H1 (cell line): ENCODE data around the gene THEM5. TPM values are rescaled to one million over a fixed set of nuclear protein-coding genes. Genes with fewer than 3 reads are reported as not detected.

Source experiments
- CTCF ChIA-PET: fragments of 300-600 bp; sonication (Branson Sonifier 250); formaldehyde crosslinking; loops from one replicate; lab custom pipeline; 2021; ENCODE audit not compliant: partially characterized antibody; lab: Charles Lee
- POLR2A ChIA-PET: fragments of 300-600 bp; sonication (Branson Sonifier 250); formaldehyde crosslinking; loops from one replicate; lab custom pipeline; 2021; ENCODE audit warnings: inconsistent platforms; ENCODE audit not compliant: partially characterized antibody; lab: Charles Lee
- DNase-seq, 2 experiments: peaks; one replicate each; pipeline versions ENCODE4 v3.0.0 to v3.0.0-alpha.2; 2010 to 2022; ENCODE audit warnings: low spot score in 2 of 2, low read depth in 1 of 2, mixed read lengths in 1 of 2
- FAIRE-seq: peaks from 2 replicates; lab custom pipeline; 2011; peaks lifted over from hg19 to GRCh38; lab: Jason Lieb, UNC
- H2AFZ ChIP-seq: 2 replicates; pipeline ENCODE4 v1.8.1; 2012; ENCODE audit warnings: low read length, inconsistent platforms
- H2AK5ac ChIP-seq: 2 replicates; pipeline ENCODE4 v1.6.1; 2013; ENCODE audit warnings: low read depth, low read length
- H2BK120ac ChIP-seq: replicated peaks from 2 replicates; pipeline ENCODE3; 2013; ENCODE audit warnings: low read depth, low read length, inconsistent platforms
- H2BK12ac ChIP-seq: 2 replicates; pipeline ENCODE4 v1.6.1; 2013; ENCODE audit warnings: low read depth, low read length
- H2BK15ac ChIP-seq: 2 replicates; pipeline ENCODE4 v1.6.1; 2013; ENCODE audit warnings: low read length
- H2BK20ac ChIP-seq: 2 replicates; pipeline ENCODE4 v1.6.1; 2013; ENCODE audit warnings: low read length
- H2BK5ac ChIP-seq: 2 replicates; pipeline ENCODE4 v1.6.1; 2013; ENCODE audit warnings: low read depth, low read length
- H3K14ac ChIP-seq: 2 replicates; pipeline ENCODE4 v1.6.1; 2013; ENCODE audit warnings: inconsistent platforms; ENCODE audit not compliant: insufficient read length
- H3K18ac ChIP-seq: 2 replicates; pipeline ENCODE4 v1.6.1; 2013; ENCODE audit warnings: low read length; ENCODE audit errors: extremely low read depth
- H3K23ac ChIP-seq: 2 replicates; pipeline ENCODE4 v1.6.1; 2013; ENCODE audit warnings: inconsistent platforms; ENCODE audit not compliant: insufficient read length
- H3K23me2 ChIP-seq: 2 replicates; pipeline ENCODE4 v1.6.1; 2013; ENCODE audit warnings: low read depth, low read length
- H3K27ac ChIP-seq: 2 replicates; pipeline ENCODE4 v1.6.1; 2011; ENCODE audit warnings: low read depth, low read length, inconsistent platforms
- H3K27me3 ChIP-seq, 4 experiments: replicated peaks in 1 of 4; 1 replicate in 1 of 4; 2 replicates in 3 of 4; pipeline versions ENCODE4 v1.6.1 to v1.8.1; 2011 to 2013; ENCODE audit warnings: low read length in 3 of 4, mild to moderate bottlenecking in 3 of 4, inconsistent platforms in 2 of 4, mixed read lengths in 2 of 4, moderate library complexity in 1 of 4; ENCODE audit not compliant: control insufficient read depth in 3 of 4, insufficient read depth in 3 of 4; ENCODE audit errors: extremely low read depth in 1 of 4
- H3K36me3 ChIP-seq, 4 experiments: 2 replicates each; pipeline versions ENCODE4 v1.6.1 to v1.8.1; 2011 to 2013; ENCODE audit warnings: mild to moderate bottlenecking in 4 of 4, low read length in 3 of 4, moderate library complexity in 2 of 4, control low read depth in 1 of 4, inconsistent platforms in 1 of 4; ENCODE audit not compliant: insufficient read depth in 4 of 4, control insufficient read depth in 2 of 4
- H3K4ac ChIP-seq: replicated peaks from 2 replicates; pipeline ENCODE3; 2013; ENCODE audit warnings: low read length, low read depth, mixed read lengths, inconsistent platforms; ENCODE audit not compliant: insufficient read length
- H3K4me1 ChIP-seq, 4 experiments: replicated peaks in 1 of 4; 1 replicate in 1 of 4; 2 replicates in 3 of 4; pipeline versions ENCODE4 v1.6.1 to v1.8.1; 2011 to 2013; ENCODE audit warnings: low read length in 3 of 4, inconsistent platforms in 2 of 4, mixed read lengths in 1 of 4; ENCODE audit not compliant: insufficient read depth in 4 of 4, control insufficient read depth in 3 of 4
- H3K4me2 ChIP-seq, 2 experiments: 2 replicates each; pipeline versions ENCODE4 v1.6.1 to v1.8.1; 2011 to 2013; ENCODE audit warnings: low read depth in 2 of 2, low read length in 2 of 2, control low read depth in 1 of 2, inconsistent platforms in 1 of 2, mild to moderate bottlenecking in 1 of 2; ENCODE audit not compliant: insufficient read depth in 1 of 2
- H3K4me3 ChIP-seq, 4 experiments: fragments of 200-600, 300-600 bp in 1 of 4; sonication (generic), shearing (Covaris generic), sonication (Bioruptor Twin) in 1 of 4; 2 replicates each; pipeline versions ENCODE4 v1.5.1 to v1.8.1; 2011 to 2016; ENCODE audit warnings: low read length in 4 of 4, low read depth in 3 of 4, control low read depth in 2 of 4, inconsistent platforms in 2 of 4, mild to moderate bottlenecking in 2 of 4, mixed read lengths in 1 of 4, moderate library complexity in 1 of 4; ENCODE audit not compliant: insufficient read depth in 2 of 4; ENCODE audit errors: extremely low read depth in 1 of 4
- H3K56ac ChIP-seq: replicated peaks from 2 replicates; pipeline ENCODE3; 2013; ENCODE audit warnings: low read depth, mild to moderate bottlenecking, mixed read lengths, low read length, inconsistent platforms; ENCODE audit not compliant: insufficient read length
- H3K79me1 ChIP-seq: 2 replicates; pipeline ENCODE4 v1.6.1; 2013; ENCODE audit warnings: low read depth, low read length, control low read depth
- H3K79me2 ChIP-seq, 2 experiments: 2 replicates each; pipeline versions ENCODE4 v1.6.1 to v1.8.1; 2012 to 2013; ENCODE audit warnings: low read length in 2 of 2, mild to moderate bottlenecking in 2 of 2, inconsistent platforms in 1 of 2; ENCODE audit not compliant: insufficient read depth in 2 of 2, control insufficient read depth in 1 of 2
- H3K9ac ChIP-seq, 4 experiments: replicated peaks in 1 of 4; 1 replicate in 1 of 4; 2 replicates in 3 of 4; pipeline versions ENCODE4 v1.6.1 to v1.8.1; 2011 to 2013; ENCODE audit warnings: low read depth in 3 of 4, low read length in 3 of 4, control low read depth in 2 of 4, mild to moderate bottlenecking in 2 of 4, moderate library complexity in 2 of 4, inconsistent platforms in 1 of 4; ENCODE audit errors: extremely low read depth in 1 of 4
- H3K9me3 ChIP-seq, 2 experiments: 2 replicates each; pipeline versions ENCODE4 v1.6.1 to v1.8.1; 2012 to 2013; ENCODE audit warnings: mild to moderate bottlenecking in 2 of 2, moderate library complexity in 2 of 2, control low read depth in 1 of 2, inconsistent platforms in 1 of 2, low read depth in 1 of 2, low read length in 1 of 2, mixed read lengths in 1 of 2; ENCODE audit not compliant: insufficient read depth in 2 of 2
- H4K20me1 ChIP-seq, 2 experiments: replicated peaks in 1 of 2; 2 replicates each; pipeline versions ENCODE3 to v1.8.1; 2011 to 2013; ENCODE audit warnings: inconsistent platforms in 2 of 2, low read length in 2 of 2, mild to moderate bottlenecking in 1 of 2; ENCODE audit not compliant: insufficient read depth in 2 of 2, control insufficient read depth in 1 of 2
- H4K5ac ChIP-seq: 2 replicates; pipeline ENCODE4 v1.6.1; 2013; ENCODE audit warnings: low read length, low read depth, mixed read lengths, inconsistent platforms; ENCODE audit not compliant: insufficient read length
- H4K8ac ChIP-seq: 2 replicates; pipeline ENCODE4 v1.8.0; 2013; ENCODE audit warnings: mild to moderate bottlenecking, moderate library complexity, low read length, inconsistent platforms; ENCODE audit not compliant: insufficient read depth; ENCODE audit errors: extremely low read depth
- H4K91ac ChIP-seq: replicated peaks from 2 replicates; pipeline ENCODE3; 2013; ENCODE audit warnings: low read length, mixed read lengths, inconsistent platforms; ENCODE audit not compliant: insufficient read length
- CBX8 ChIP-seq: fragments of 300-800, 300-1000 bp; sonication (generic); IDR thresholded peaks from 2 replicates; pipeline ENCODE4 v1.7.1; 2016; ENCODE audit warnings: low read depth, low read length, borderline replicate concordance
- EP300 ChIP-seq, 2 experiments: IDR thresholded peaks; 1 replicate in 1 of 2; 2 replicates in 1 of 2; pipeline ENCODE4 v1.6.1; 2011 to 2012; ENCODE audit warnings: low read depth in 2 of 2, low read length in 2 of 2, mild to moderate bottlenecking in 2 of 2, borderline replicate concordance in 1 of 2, inconsistent platforms in 1 of 2, moderate library complexity in 1 of 2
- JUN ChIP-seq: IDR thresholded peaks from 2 replicates; pipeline ENCODE4 v1.6.1; 2011; ENCODE audit warnings: low read depth, mild to moderate bottlenecking, improper control_type of control experiment, low read length
- KDM4A ChIP-seq: IDR thresholded peaks from one replicate; pipeline ENCODE4 v1.7.1; 2012; ENCODE audit warnings: low read depth, mild to moderate bottlenecking, moderate library complexity, low read length, inconsistent platforms; ENCODE audit not compliant: severe bottlenecking
- NANOG ChIP-seq: IDR thresholded peaks from 2 replicates; pipeline ENCODE4 v1.6.1; 2011; ENCODE audit warnings: low read length, low read depth, mild to moderate bottlenecking, inconsistent platforms; ENCODE audit not compliant: insufficient read depth, poor library complexity, severe bottlenecking
- POLR2A ChIP-seq, 2 experiments: IDR thresholded peaks; 1 replicate in 1 of 2; 2 replicates in 1 of 2; pipeline ENCODE4 v1.6.1; 2011; ENCODE audit warnings: low read depth in 2 of 2, low read length in 2 of 2, mild to moderate bottlenecking in 2 of 2; ENCODE audit errors: control extremely low read depth in 1 of 2
- POLR2AphosphoS5 ChIP-seq: IDR thresholded peaks from 2 replicates; pipeline ENCODE4 v1.6.1; 2011; ENCODE audit warnings: low read depth, low read length
- RNF2 ChIP-seq: fragments of 200-900, 300-1000 bp; sonication (generic); IDR thresholded peaks from 2 replicates; pipeline ENCODE4 v1.7.1; 2016; ENCODE audit warnings: borderline replicate concordance, low read depth, mild to moderate bottlenecking, antibody characterized with exemption, low read length; ENCODE audit not compliant: poor library complexity, severe bottlenecking; ENCODE audit errors: missing control alignments
- SP2 ChIP-seq: IDR thresholded peaks from 2 replicates; pipeline ENCODE4 v1.6.1; 2012; ENCODE audit warnings: mild to moderate bottlenecking, low read length, inconsistent platforms
- SUZ12 ChIP-seq: fragments of 200-600 bp; sonication (generic); IDR thresholded peaks from 2 replicates; pipeline ENCODE4 v1.6.1; 2012; ENCODE audit warnings: mild to moderate bottlenecking, inconsistent platforms, low read length, moderate library complexity, mixed read lengths
- WGBS, 2 experiments: shearing (Covaris generic) in 1 of 2; methylation state at CpG; one replicate each; pipeline versions ENCODE4 v1.1.6 to v1.1.7; 2013 to 2015; ENCODE audit warnings: low lambda C conversion rate in 2 of 2, mixed read lengths in 2 of 2, inconsistent platforms in 1 of 2, low coverage in 1 of 2, missing lambda C conversion rate in 1 of 2; ENCODE audit not compliant: insufficient replicate concordance in 2 of 2, insufficient coverage in 1 of 2, insufficient read length in 1 of 2; ENCODE audit errors: extremely low coverage in 1 of 2, missing lambda C conversion rate in 1 of 2; 5-methylcytosine and 5-hydroxymethylcytosine counted together
- polyA plus RNA-seq, 7 experiments: library from polyadenylated mRNA; depleted of rRNA in 3 of 7; stranded (reverse) in 5 of 7; unstranded in 2 of 7; fragments of >200 nt in 5 of 7; fragments of 200-250 nt in 2 of 7; gene quantifications; 1 replicate in 5 of 7; 2 replicates in 1 of 7; 4 replicates in 1 of 7; pipeline versions ENCODE4 v1.2.1 to v1.2.3, GENCODE V29; 2011 to 2013; ENCODE audit warnings: missing spikeins in 2 of 7, mixed read lengths in 2 of 7
- total RNA-seq: library from RNA; stranded (reverse); fragmentation: NEBNext Ultra II Directional; extraction: Animal tissue kit (Norgen Biotek cat#: 25700); gene quantifications from 2 replicates; pipeline ENCODE4 v1.2.1, GENCODE V29; 2021
- TF ChIP-seq, protein P1 (sequence below): IDR thresholded peaks from 2 replicates; pipeline ENCODE4 v1.6.1; 2011; ENCODE audit warnings: low read length, improper control_type of control experiment

Gene THEM5
- total and polyA plus RNA-seq, 2 of the 8 experiments (the other 6 are each of a cell fraction or from before 2014, with no cell fraction given): not detected

DNA sequence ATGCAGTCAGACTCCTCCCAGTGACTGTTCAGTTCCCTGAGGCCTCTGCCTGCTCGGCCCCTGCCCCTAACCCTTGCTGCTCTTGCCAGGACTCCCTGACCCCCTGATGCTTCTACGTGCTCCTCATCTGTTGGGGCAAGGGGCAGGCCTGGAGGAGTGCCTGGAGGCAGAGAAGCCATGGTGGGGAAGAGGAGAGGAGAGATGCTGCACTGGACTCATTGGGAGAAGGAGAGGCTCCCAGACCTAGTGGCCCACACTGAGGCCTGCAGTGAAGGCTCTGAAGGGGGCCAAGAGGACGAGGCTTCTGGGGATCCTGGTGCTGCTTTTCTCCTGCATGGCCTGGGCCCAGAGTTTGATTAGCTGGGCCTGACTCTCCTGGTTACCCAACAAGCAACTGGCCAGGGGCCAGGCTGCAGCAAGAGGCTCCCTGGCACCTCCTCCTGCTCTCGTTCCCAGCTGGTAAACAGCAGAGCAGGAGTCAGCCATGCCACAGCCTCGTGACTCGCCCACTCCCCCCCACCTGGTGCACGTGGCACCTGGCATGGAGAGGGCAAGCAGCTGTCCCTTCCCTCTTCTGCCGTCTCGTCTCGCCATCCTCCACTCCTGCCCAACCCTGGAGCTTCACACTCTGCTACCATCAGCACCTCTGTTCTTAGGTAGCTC, 21.1 kb downstream of the THEM5 start:
- Histone ChIP-seq H4K20me1 (no peaks in the 10 kb centered on the region), H3K18ac (no peak overlapping the region), H2BK15ac (no peak overlapping the region), H4K5ac (no peak overlapping the region), H3K14ac (no peak overlapping the region), H3K56ac (no peak overlapping the region), H3K4ac (no peak overlapping the region), H3K79me1 (no peaks in the 10 kb centered on the region), H3K36me3 (no peaks in the 10 kb centered on the region), H3K4me3 (no peak overlapping the region), H4K91ac (no peak overlapping the region), H3K4me2 (no peak overlapping the region), H2AFZ (no peak overlapping the region), H3K9ac (no peak overlapping the region), H3K23me2 (peaks cover 5% of the 10 kb centered on the region; the same call in 1 of the 2 replicates), H3K27ac (no peak overlapping the region), H2BK20ac (no peak overlapping the region), H3K27me3 (peaks cover 4 to 8% (median 7%) of the 10 kb centered on the region in 4 experiments), H3K79me2 (no peaks in the 10 kb centered on the region), H2AK5ac (no peak overlapping the region; the same call in 1 of the 2 replicates), H3K9me3 (no peaks in the 10 kb centered on the region), H3K4me1 (peaks cover 12 to 30% (median 22%) of the 10 kb centered on the region in 4 experiments), H2BK120ac (no peak overlapping the region), H3K23ac (no peak overlapping the region), H2BK5ac (no peak overlapping the region), H2BK12ac (no peak overlapping the region), H4K8ac (no peak overlapping the region)
- WGBS, 2 experiments: 84% methylated on average over 10 of the region's 10 CpGs; no CpG with 5 or more reads in 1 of the 2 experiments
- ChIA-PET CTCF (interaction anchor here (0.7 to 1.7 kb wide), 10 partner anchors 27 to 139 kb away, joined by 3 to 8 read pairs (median 4); partner anchors contain the start of genes MRPL9 and RIIAD1), POLR2A (no interaction called here)
- FAIRE-seq (no peak), DNase-seq (no peak)
- no peak for TF ChIP-seq RNF2
- TF ChIP-seq SUZ12: no peak
- TF ChIP-seq, protein P1, sequence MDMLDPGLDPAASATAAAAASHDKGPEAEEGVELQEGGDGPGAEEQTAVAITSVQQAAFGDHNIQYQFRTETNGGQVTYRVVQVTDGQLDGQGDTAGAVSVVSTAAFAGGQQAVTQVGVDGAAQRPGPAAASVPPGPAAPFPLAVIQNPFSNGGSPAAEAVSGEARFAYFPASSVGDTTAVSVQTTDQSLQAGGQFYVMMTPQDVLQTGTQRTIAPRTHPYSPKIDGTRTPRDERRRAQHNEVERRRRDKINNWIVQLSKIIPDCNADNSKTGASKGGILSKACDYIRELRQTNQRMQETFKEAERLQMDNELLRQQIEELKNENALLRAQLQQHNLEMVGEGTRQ: no peak
- TF ChIP-seq POLR2AphosphoS5: no peak
- no peak for TF ChIP-seq KDM4A
- TF ChIP-seq JUN: no peak
- no peak for TF ChIP-seq POLR2A (IDR thresholded peaks at IDR 0.05; ENCODE audit: control extremely low read depth in 1 of 2, low read depth in 2 of 2, low read length in 2 of 2)
- no peak for TF ChIP-seq CBX8
- no peak for TF ChIP-seq SP2
- no peak for TF ChIP-seq EP300 (IDR thresholded peaks at IDR 0.05; ENCODE audit: borderline replicate concordance in 1 of 2, low read depth in 2 of 2, low read length in 2 of 2)
- no peak for TF ChIP-seq NANOG
